MM.1S (cell line): ENCODE results near the gene MIEF1.

Source experiments
- CTCF ChIP-seq: fragments of 300-600 bp; sonication (generic); IDR thresholded peaks from 2 replicates; pipeline ENCODE4 v1.5.1; 2016; ENCODE audit warnings: antibody characterized with exemption, low read length, mixed read lengths
- EZH2 ChIP-seq: fragments of 300-600 bp; sonication (generic); optimal IDR thresholded peaks from 2 replicates; pipeline ENCODE3; 2017; ENCODE audit warnings: low read depth, mild to moderate bottlenecking, antibody characterized with exemption, low read length, mixed read lengths
- EZH2phosphoT487 ChIP-seq: fragments of 300-600 bp; sonication (generic); IDR thresholded peaks from 2 replicates; pipeline ENCODE4 v1.6.1; 2018; ENCODE audit warnings: antibody characterized with exemption, low read length

GRCh38 chr22:39510529-39511149 lies 8.5 kb downstream of the MIEF1 start:
- TF ChIP-seq EZH2 (no peak), CTCF (no peak), EZH2phosphoT487 (no peak)
